ENCODE measurements around the gene EIF5. TPM values are rescaled to one million over a fixed set of nuclear protein-coding genes. Genes with fewer than 3 reads are reported as not detected.

The EIF5 gene
- total and polyA plus RNA-seq, 10 donors: 31.9 to 261 (median 202) TPM

DNA sequence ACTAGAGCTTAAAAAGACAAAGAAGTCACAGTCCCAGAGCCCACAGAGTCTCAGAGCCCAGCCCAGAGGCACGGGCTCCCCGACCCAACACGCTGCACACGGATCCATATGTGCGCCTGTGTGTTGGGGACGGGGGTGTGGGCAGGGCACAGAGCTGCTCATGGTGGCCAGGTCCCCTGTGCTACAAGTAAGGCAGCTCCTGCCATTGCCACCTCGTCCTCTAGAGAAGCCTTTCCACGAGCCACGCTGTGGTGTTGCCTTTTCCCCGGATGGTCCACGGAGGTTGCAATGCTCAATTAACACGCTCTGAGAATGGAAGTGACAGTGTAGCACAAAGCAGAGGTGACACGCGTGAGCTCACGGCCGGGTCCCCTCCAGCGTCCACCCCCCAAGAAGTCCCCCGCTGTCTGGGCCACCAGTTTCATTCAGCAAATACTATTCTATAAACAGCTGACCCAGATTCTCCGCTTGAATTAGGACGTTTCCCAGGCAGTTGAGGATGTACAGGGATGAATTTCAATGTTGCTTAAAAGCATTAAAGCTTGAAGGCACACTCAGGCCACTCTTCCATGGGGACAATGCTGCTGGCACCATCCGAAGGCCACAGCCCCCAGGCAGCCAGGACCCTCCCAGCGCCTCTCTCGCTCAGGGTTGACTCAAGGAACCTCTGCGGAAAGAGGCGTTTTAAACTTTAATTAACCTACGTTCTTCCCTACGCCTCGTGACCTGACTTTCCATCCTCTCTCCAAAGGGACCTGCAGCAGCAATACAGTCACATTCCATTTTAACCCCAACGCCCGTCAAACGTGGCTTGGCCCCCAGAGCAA is 22.7 kb upstream of the EIF5 start:
- Histone ChIP-seq H3K36me3 (no peaks in the 10 kb centered on the region), H3K4me1 (peaks cover 0 to 22% (median 9%) of the 10 kb centered on the region in 6 donors), H3K27me3 (replicated peaks in 1 of 7) (peaks cover 0 to 4% (median 0%) of the 10 kb centered on the region in 7 donors), H3K9me3 (peaks cover 0 to 2% (median 0%) of the 10 kb centered on the region in 8 donors), H3K4me3 (no peak overlapping the region), H3K27ac (no peak overlapping the region)
- TF ChIP-seq, protein P1, sequence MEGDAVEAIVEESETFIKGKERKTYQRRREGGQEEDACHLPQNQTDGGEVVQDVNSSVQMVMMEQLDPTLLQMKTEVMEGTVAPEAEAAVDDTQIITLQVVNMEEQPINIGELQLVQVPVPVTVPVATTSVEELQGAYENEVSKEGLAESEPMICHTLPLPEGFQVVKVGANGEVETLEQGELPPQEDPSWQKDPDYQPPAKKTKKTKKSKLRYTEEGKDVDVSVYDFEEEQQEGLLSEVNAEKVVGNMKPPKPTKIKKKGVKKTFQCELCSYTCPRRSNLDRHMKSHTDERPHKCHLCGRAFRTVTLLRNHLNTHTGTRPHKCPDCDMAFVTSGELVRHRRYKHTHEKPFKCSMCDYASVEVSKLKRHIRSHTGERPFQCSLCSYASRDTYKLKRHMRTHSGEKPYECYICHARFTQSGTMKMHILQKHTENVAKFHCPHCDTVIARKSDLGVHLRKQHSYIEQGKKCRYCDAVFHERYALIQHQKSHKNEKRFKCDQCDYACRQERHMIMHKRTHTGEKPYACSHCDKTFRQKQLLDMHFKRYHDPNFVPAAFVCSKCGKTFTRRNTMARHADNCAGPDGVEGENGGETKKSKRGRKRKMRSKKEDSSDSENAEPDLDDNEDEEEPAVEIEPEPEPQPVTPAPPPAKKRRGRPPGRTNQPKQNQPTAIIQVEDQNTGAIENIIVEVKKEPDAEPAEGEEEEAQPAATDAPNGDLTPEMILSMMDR (IDR thresholded peaks at IDR 0.05 in 8 of 11, conservative IDR thresholded peaks at IDR 0.05 in 3 of 11): no peak
- TF ChIP-seq POLR2AphosphoS5 (IDR thresholded peaks at IDR 0.05) (no peak), POLR2A (IDR thresholded peaks at IDR 0.05) (no peak)
- WGBS, 5 donors: 89 to 92% (median 91%) methylated on average over 31 of the region's 31 CpGs
- intact Hi-C loops (cut with DNase I; ENCODE audit: low total_unique reads): no loop called here
- DNase-seq: peak; percentile 31

DNA sequence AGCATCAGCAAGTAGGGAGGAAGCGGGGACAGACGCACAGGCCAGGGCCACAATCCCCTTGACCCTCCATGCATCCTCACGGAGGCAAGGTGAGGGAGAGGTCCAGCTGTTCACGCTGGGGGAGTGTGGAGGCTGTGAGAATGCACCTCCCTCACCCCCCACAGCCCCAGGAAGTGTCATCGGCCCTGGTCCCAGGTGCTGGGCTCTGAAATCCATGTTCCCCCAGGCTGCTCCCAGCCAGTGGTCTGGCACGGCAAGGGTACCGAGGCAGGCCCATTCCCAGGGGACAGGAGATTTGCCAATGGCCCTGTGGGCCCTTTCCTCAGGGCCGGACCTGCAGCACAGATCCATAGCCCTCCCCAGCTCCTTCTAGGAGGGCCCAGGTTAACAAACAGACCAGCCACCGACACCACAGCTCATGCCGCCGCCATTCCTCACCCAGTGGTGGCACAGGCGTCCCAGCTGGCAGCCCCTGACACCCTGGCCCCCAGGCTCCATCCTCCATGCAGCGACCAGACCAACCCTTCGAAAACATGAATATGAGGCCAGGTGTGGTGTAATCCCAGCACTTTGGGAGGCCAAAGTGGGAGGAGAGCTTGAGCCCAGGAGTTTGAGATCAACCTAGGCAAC is 21.9 kb upstream of the EIF5 start:
- peaks cover 0 to 29% (median 11%) of the 10 kb centered on the region in 6 donors for H3K4me1 ChIP-seq
- 76 to 94% (median 86%) methylated on average over 8 to 14 of the region's 14 CpGs for WGBS, 5 donors
- no peak overlapping the region for H3K27ac ChIP-seq
- no peaks in the 10 kb centered on the region for H3K36me3 ChIP-seq
- H3K4me3 ChIP-seq: no peak overlapping the region
- intact Hi-C loops (cut with DNase I; ENCODE audit: low total_unique reads): no loop called here
- H3K27me3 ChIP-seq (replicated peaks in 1 of 7): no peaks in the 10 kb centered on the region
- no peak for TF ChIP-seq POLR2AphosphoS5 (IDR thresholded peaks at IDR 0.05)
- TF ChIP-seq POLR2A (IDR thresholded peaks at IDR 0.05): no peak
- TF ChIP-seq, protein P1 (IDR thresholded peaks at IDR 0.05 in 8 of 11, conservative IDR thresholded peaks at IDR 0.05 in 3 of 11): no peak
- peak; percentile 63 for DNase-seq
- no peaks in the 10 kb centered on the region for H3K9me3 ChIP-seq

DNA sequence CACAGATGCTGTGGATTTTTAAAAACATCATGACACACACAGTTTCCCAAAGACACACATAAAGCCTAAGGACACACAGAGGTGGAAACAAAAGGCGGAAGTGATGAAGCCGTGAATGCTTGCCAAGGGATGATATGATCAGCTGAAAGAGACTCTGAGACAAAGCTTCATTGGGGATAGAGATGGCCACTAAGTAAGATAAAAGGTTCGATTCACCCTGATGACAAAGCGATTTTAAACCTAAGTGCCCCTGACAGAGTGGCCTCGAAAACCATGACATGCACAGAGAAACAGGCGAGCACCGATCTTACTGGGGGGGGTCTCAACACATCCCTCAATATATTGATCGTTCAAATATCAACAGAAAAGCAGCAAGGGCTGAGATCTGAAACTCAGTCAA is 20.3 kb upstream of the EIF5 start:
- intact Hi-C loops (cut with DNase I; ENCODE audit: low total_unique reads): no loop called here
- H3K4me1 ChIP-seq: peaks cover 0 to 40% (median 16%) of the 10 kb centered on the region in 6 donors
- no peaks in the 10 kb centered on the region for H3K27me3 ChIP-seq (replicated peaks in 1 of 7)
- H3K9me3 ChIP-seq: no peaks in the 10 kb centered on the region
- H3K36me3 ChIP-seq: no peaks in the 10 kb centered on the region
- peak; percentile 7 for DNase-seq
- no peak for TF ChIP-seq POLR2A (IDR thresholded peaks at IDR 0.05)
- TF ChIP-seq, protein P1 (IDR thresholded peaks at IDR 0.05 in 8 of 11, conservative IDR thresholded peaks at IDR 0.05 in 3 of 11): no peak
- peak in 1 of 3 donors; percentile 17 for TF ChIP-seq POLR2AphosphoS5 (IDR thresholded peaks at IDR 0.05)
- 56 to 75% (median 72%) methylated on average over 8 of the region's 8 CpGs for WGBS, 5 donors
- H3K4me3 ChIP-seq: no peak overlapping the region
- peak overlapping the region in 1 of 8 donors; percentile 74 for H3K27ac ChIP-seq
